ENCODE results near the gene FMNL2.
A peak's percentile ranks its signal among the peaks of the same experiment; 100 is the strongest.

The FMNL2 gene

GRCh38 chr2:152611458-152612231, 276.7 kb downstream of the FMNL2 start:
- no peak overlapping the region for H3K27ac ChIP-seq
- DNase-seq: peak; percentile 63
- TF ChIP-seq CTCF (IDR thresholded peaks at IDR 0.05; ENCODE audit: low read depth, low read length, missing control alignments): no peak
- H3K27me3 ChIP-seq (replicated peaks): no peaks in the 10 kb centered on the region
- no peaks in the 10 kb centered on the region for H3K36me3 ChIP-seq (replicated peaks)
- H3K4me3 ChIP-seq (ENCODE audit: low read depth, low read length): no peak overlapping the region
- in situ Hi-C loops (cut with HindIII; ENCODE audit: low pct_ligation_motif_present, low sequenced_read_pairs): no loop called here

- Histone ChIP-seq H3K27me3 (replicated peaks) (no peaks in the 10 kb centered on the region), H3K36me3 (replicated peaks) (no peaks in the 10 kb centered on the region), H3K4me3 (ENCODE audit: low read depth, low read length) (no peak overlapping the region), H3K27ac (no peak overlapping the region)
- in situ Hi-C loops (cut with HindIII; ENCODE audit: low pct_ligation_motif_present, low sequenced_read_pairs): no loop called here
- TF ChIP-seq CTCF (IDR thresholded peaks at IDR 0.05; ENCODE audit: low read depth, low read length, missing control alignments): no peak
- no peak for DNase-seq
Observed at GRCh38 chr2:152613235-152613634, 278.3 kb downstream of the FMNL2 start.

GRCh38 chr2:152615177-152615576, 280.2 kb downstream of the FMNL2 start:
- in situ Hi-C loops (cut with HindIII; ENCODE audit: low pct_ligation_motif_present, low sequenced_read_pairs): no loop called here
- Histone ChIP-seq H3K36me3 (replicated peaks) (peaks cover 5% of the 10 kb centered on the region), H3K4me3 (ENCODE audit: low read depth, low read length) (no peak overlapping the region), H3K27me3 (replicated peaks) (no peaks in the 10 kb centered on the region), H3K27ac (no peak overlapping the region)
- no peak for TF ChIP-seq CTCF (IDR thresholded peaks at IDR 0.05; ENCODE audit: low read depth, low read length, missing control alignments)
- DNase-seq: no peak

GRCh38 chr2:152617456-152618192, 282.6 kb downstream of the FMNL2 start:
- Histone ChIP-seq H3K4me3 (ENCODE audit: low read depth, low read length) (no peak overlapping the region), H3K36me3 (replicated peaks) (peaks cover 8% of the 10 kb centered on the region), H3K27ac (no peak overlapping the region), H3K27me3 (replicated peaks) (no peaks in the 10 kb centered on the region)
- no peak for DNase-seq
- no peak for TF ChIP-seq CTCF (IDR thresholded peaks at IDR 0.05; ENCODE audit: low read depth, low read length, missing control alignments)
- in situ Hi-C loops (cut with HindIII; ENCODE audit: low pct_ligation_motif_present, low sequenced_read_pairs): no loop called here

- no peak overlapping the region for H3K27ac ChIP-seq
- peaks cover 8% of the 10 kb centered on the region for H3K36me3 ChIP-seq (replicated peaks)
- DNase-seq: no peak
- in situ Hi-C loops (cut with HindIII; ENCODE audit: low pct_ligation_motif_present, low sequenced_read_pairs): no loop called here
- no peak for TF ChIP-seq CTCF (IDR thresholded peaks at IDR 0.05; ENCODE audit: low read depth, low read length, missing control alignments)
- no peaks in the 10 kb centered on the region for H3K27me3 ChIP-seq (replicated peaks)
- H3K4me3 ChIP-seq (ENCODE audit: low read depth, low read length): no peak overlapping the region
Observed at GRCh38 chr2:152618193-152618564, 283.2 kb downstream of the FMNL2 start.

Measured in brain microvascular endothelial cell (primary cell).